Measurements from ENCODE around the gene PDE7B.

GRCh38 chr6:136103763-136104311 is 252.3 kb downstream of the PDE7B start:
- TF ChIP-seq CTCF (IDR thresholded peaks at IDR 0.05; ENCODE audit: control extremely low read depth in 1 of 3, insufficient read depth in 1 of 3, low read depth in 1 of 3, low read length in 3 of 3) = no peak
- no peak for TF ChIP-seq CEBPB (IDR thresholded peaks at IDR 0.05; ENCODE audit: low read depth, low read length)
- no peak for TF ChIP-seq EP300 (IDR thresholded peaks at IDR 0.05; ENCODE audit: borderline replicate concordance in 1 of 2, low read depth in 2 of 2, low read length in 2 of 2)
- TF ChIP-seq TAF1 (IDR thresholded peaks at IDR 0.05; ENCODE audit: low read depth, low read length) = no peak
- no peak for TF ChIP-seq TCF12 (IDR thresholded peaks at IDR 0.05; ENCODE audit: low read depth, low read length)
- no peak for TF ChIP-seq ATF3 (IDR thresholded peaks at IDR 0.05; ENCODE audit: insufficient read depth, low read depth, low read length)

Measured in H1 (cell line).